A673 (cell line): ENCODE results near the gene ID3. TPM values are rescaled to one million over a fixed set of nuclear protein-coding genes. Genes with fewer than 3 reads are reported as not detected.
A peak's percentile ranks its signal among the peaks of the same experiment; 100 is the strongest.
"Not testable (repeated sequence)": the region's sequence is repeated elsewhere in the genome, so short reads cannot be mapped to it uniquely, and the experiment has no call there.

ENCODE experiments used
- BruUV-seq: library from RNA; stranded (reverse); fragments of 400-500 nt; replicated peaks from 2 replicates; lab custom pipeline; 2021; lab: Mats Ljungman, UMichigan
- CTCF ChIA-PET: fragments of 300-600 bp; sonication (Branson Sonifier 250); formaldehyde crosslinking; loops from one replicate; lab custom pipeline; 2022; ENCODE audit warnings: antibody characterized with exemption; lab: Charles Lee
- POLR2A ChIA-PET: fragments of 300-600 bp; sonication (Branson Sonifier 250); formaldehyde crosslinking; loops from one replicate; lab custom pipeline; 2022; ENCODE audit warnings: antibody characterized with exemption; ENCODE audit not compliant: low non-redundant PET; lab: Charles Lee
- DNase-seq: peaks from one replicate; pipeline ENCODE4 v3.0.0-alpha.2; 2015; ENCODE audit warnings: low spot score
- H3K27ac ChIP-seq: fragments of 200-600 bp; sonication (generic); 2 replicates; pipeline ENCODE4 v1.5.1; 2016; ENCODE audit warnings: mixed run types, low read depth, mild to moderate bottlenecking, mixed read lengths, antibody characterized with exemption, low read length; ENCODE audit not compliant: poor library complexity, severe bottlenecking
- H3K27me3 ChIP-seq: fragments of 200-600 bp; sonication (generic); replicated peaks from 2 replicates; pipeline ENCODE4 v1.6.1; 2017; ENCODE audit warnings: mixed run types, low read depth, mild to moderate bottlenecking, mixed read lengths, antibody characterized with exemption, low read length; ENCODE audit not compliant: insufficient read depth, poor library complexity
- H3K36me3 ChIP-seq: fragments of 200-600 bp; sonication (generic); 2 replicates; pipeline ENCODE4 v1.6.1; 2016; ENCODE audit warnings: mixed run types, mild to moderate bottlenecking, mixed read lengths, antibody characterized with exemption, low read length; ENCODE audit not compliant: insufficient read depth, poor library complexity, severe bottlenecking
- H3K4me1 ChIP-seq: fragments of 200-600 bp; sonication (generic); 2 replicates; pipeline ENCODE4 v1.6.1; 2017; ENCODE audit warnings: mixed run types, mild to moderate bottlenecking, mixed read lengths, antibody characterized with exemption, low read length; ENCODE audit not compliant: insufficient read depth, poor library complexity, severe bottlenecking
- H3K4me3 ChIP-seq: fragments of 200-600 bp; sonication (generic); 2 replicates; pipeline ENCODE4 v1.5.1; 2016; ENCODE audit warnings: low read depth, mixed run types, mild to moderate bottlenecking, mixed read lengths, low read length; ENCODE audit not compliant: poor library complexity, severe bottlenecking
- H3K9me3 ChIP-seq: fragments of 200-600 bp; sonication (generic); 2 replicates; pipeline ENCODE4 v1.6.1; 2016; ENCODE audit warnings: mixed run types, low read depth, mild to moderate bottlenecking, mixed read lengths, antibody characterized with exemption, low read length; ENCODE audit not compliant: poor library complexity, severe bottlenecking
- EZH2 ChIP-seq: fragments of 200-600 bp; sonication (generic); IDR thresholded peaks from 2 replicates; pipeline ENCODE4 v1.6.1; 2017; ENCODE audit warnings: borderline replicate concordance, low read depth, mild to moderate bottlenecking, mixed read lengths, antibody characterized with exemption, low read length; ENCODE audit not compliant: poor library complexity, severe bottlenecking
- intact Hi-C: fragments of 100-400 bp; cut with micrococcal nuclease; formaldehyde crosslinking; loops from one replicate; pipeline ENCODE4 v1.10.0; 2022; ENCODE audit not compliant: unreplicated experiment
- total RNA-seq: library from RNA; stranded (reverse); gene quantifications from 2 replicates; pipeline ENCODE4 v1.2.3, GENCODE V29; 2021
- TF ChIP-seq, protein P1 (sequence below): fragments of 300-800, 200-600 bp; sonication (generic); conservative IDR thresholded peaks from 2 replicates; pipeline ENCODE4 v1.5.1; 2017; ENCODE audit warnings: low read depth, mild to moderate bottlenecking, antibody characterized with exemption, low read length, moderate library complexity, mixed read lengths

ID3 gene
- total RNA-seq, 1 experiment from 2014 or later = 140 TPM

DNA sequence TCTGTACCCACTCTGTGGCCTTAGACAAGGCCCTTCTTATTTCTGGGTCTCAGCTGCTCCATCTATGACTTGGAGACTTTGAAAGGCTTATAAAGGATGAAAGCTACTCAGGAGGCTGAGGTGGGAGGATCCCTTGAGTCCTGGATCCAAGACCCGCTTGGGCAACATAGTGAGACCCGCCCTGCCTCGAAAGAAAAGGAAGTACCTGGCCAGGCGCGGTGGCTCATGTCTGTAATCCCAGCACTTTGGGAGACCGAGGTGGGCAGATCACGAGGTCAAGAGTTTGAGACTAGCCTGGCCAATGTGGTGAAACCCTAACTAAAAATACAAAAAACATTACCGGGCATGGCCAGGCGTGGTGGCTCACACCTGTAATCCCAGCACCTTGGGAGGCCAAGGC is 13.4 kb downstream of the ID3 start:
- peaks cover 21% of the 10 kb centered on the region for H3K4me1 ChIP-seq
- ChIA-PET CTCF (interaction anchor here (0.9 to 3.6 kb wide), 3 partner anchors 89 to 176 kb away, joined by 3 to 72 read pairs (median 16); no protein-coding TSS in a partner anchor), POLR2A (no interaction called here)
- TF ChIP-seq, protein P1, sequence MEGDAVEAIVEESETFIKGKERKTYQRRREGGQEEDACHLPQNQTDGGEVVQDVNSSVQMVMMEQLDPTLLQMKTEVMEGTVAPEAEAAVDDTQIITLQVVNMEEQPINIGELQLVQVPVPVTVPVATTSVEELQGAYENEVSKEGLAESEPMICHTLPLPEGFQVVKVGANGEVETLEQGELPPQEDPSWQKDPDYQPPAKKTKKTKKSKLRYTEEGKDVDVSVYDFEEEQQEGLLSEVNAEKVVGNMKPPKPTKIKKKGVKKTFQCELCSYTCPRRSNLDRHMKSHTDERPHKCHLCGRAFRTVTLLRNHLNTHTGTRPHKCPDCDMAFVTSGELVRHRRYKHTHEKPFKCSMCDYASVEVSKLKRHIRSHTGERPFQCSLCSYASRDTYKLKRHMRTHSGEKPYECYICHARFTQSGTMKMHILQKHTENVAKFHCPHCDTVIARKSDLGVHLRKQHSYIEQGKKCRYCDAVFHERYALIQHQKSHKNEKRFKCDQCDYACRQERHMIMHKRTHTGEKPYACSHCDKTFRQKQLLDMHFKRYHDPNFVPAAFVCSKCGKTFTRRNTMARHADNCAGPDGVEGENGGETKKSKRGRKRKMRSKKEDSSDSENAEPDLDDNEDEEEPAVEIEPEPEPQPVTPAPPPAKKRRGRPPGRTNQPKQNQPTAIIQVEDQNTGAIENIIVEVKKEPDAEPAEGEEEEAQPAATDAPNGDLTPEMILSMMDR = no peak
- TF ChIP-seq EZH2 = no peak
- DNase-seq = no peak
- H3K4me3 ChIP-seq = no peak overlapping the region
- no peak overlapping the region for H3K27ac ChIP-seq
- H3K27me3 ChIP-seq = no peaks in the 10 kb centered on the region
- H3K9me3 ChIP-seq = no peaks in the 10 kb centered on the region
- H3K36me3 ChIP-seq = no peaks in the 10 kb centered on the region
- no TSS peak for BruUV-seq
- intact Hi-C loops = loop anchor here (2.0 kb wide), 1 partner anchor 205 kb away; no protein-coding TSS in a partner anchor

DNA sequence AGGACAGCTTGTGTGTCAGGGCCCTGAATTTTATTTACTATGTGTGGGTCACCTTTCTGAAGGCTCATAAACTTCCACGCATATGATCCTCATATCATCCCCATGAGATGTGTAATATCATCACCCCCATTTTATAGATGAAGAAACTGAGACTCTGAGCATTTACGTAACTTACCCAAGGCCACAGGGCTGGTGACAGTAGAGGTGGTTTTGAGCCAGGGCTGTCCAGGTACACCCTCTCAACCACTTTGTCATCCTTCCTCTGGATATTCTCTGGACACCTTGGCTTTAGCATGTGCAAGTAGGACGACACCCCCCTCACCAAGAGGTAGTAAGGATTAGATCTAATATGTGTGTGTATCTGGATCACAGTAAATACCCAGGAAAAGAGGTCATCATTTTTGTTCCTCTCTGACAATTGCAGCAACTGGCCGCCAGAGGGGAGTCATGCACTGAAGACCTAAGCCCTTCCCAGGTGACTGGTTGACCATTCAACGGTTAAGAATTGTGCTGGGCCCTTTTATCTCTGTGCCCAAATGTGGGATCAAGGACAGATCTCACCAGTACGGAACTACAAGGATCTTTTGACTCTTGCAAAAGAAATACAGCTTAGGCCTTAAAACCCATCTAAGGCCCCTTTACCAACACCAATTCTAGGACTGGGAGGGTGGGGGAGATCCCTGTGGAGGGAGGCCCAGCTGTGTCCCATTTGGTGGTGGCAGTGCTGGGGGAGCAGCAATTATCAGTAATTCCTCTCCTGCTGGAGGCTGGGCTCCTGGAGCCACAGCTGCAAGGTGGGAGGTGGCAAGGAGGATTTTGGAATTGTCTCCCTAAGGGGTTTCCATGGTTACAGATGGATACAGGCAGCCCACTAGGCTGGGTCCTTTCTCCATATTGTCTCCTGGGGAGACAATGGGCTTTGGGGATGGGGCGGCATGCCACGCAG is 14.6 kb downstream of the ID3 start:
- intact Hi-C loops = loop anchor here (1.0 to 2.0 kb wide), 2 partner anchors 93 to 206 kb away; no protein-coding TSS in a partner anchor
- Histone ChIP-seq H3K4me3 (no peak overlapping the region), H3K9me3 (no peaks in the 10 kb centered on the region), H3K4me1 (peaks cover 18% of the 10 kb centered on the region), H3K36me3 (no peaks in the 10 kb centered on the region), H3K27ac (no peak overlapping the region), H3K27me3 (no peaks in the 10 kb centered on the region)
- CTCF ChIA-PET = interaction anchor here (0.6 to 3.6 kb wide), 4 partner anchors 47 to 210 kb away, joined by 3 to 72 read pairs (median 14); no protein-coding TSS in a partner anchor
- POLR2A ChIA-PET = interaction anchor here (0.7 kb wide), 1 partner anchor 48 kb away, joined by 3 read pairs; no protein-coding TSS in a partner anchor
- no TSS peak for BruUV-seq
- DNase-seq = peak; percentile 88
- no peak for TF ChIP-seq EZH2
- TF ChIP-seq, protein P1 = peak; percentile 96

- TF ChIP-seq, protein P1 = no peak
- no peak for TF ChIP-seq EZH2
- Histone ChIP-seq H3K4me3 (no peak overlapping the region), H3K4me1 (peaks cover 22% of the 10 kb centered on the region), H3K36me3 (no peaks in the 10 kb centered on the region), H3K27me3 (no peaks in the 10 kb centered on the region), H3K9me3 (no peaks in the 10 kb centered on the region), H3K27ac (no peak overlapping the region)
- no peak for DNase-seq
- intact Hi-C loops = loop anchor here (1.0 to 2.0 kb wide), 2 partner anchors 93 to 207 kb away; no protein-coding TSS in a partner anchor
- ChIA-PET POLR2A (interaction anchor here (0.7 kb wide), 1 partner anchor 47 kb away, joined by 3 read pairs; no protein-coding TSS in a partner anchor), CTCF (interaction anchor here (0.6 to 3.6 kb wide), 4 partner anchors 11 to 358 kb away, joined by 5 to 72 read pairs (median 12); no protein-coding TSS in a partner anchor)
- BruUV-seq = no TSS peak
These were observed 15.4 kb downstream of the ID3 start for GRCh38 chr1:23543707-23544443.

GRCh38 chr1:23542940-23543339 is 16.4 kb downstream of the ID3 start:
- H3K9me3 ChIP-seq, H3K36me3 ChIP-seq, H3K4me3 ChIP-seq, H3K27me3 ChIP-seq, DNase-seq, intact Hi-C loops, H3K27ac ChIP-seq, BruUV-seq: not testable (repeated sequence)
- peaks cover 18% of the 10 kb centered on the region for H3K4me1 ChIP-seq
- CTCF ChIA-PET = interaction anchor here (0.6 to 2.2 kb wide), 2 partner anchors 46 to 95 kb away, joined by 7 to 11 read pairs; no protein-coding TSS in a partner anchor
- POLR2A ChIA-PET = interaction anchor here (0.6 kb wide), 1 partner anchor 1421 kb away, joined by 3 read pairs; no protein-coding TSS in a partner anchor
